OCI-LY3 (cell line): Measurements from ENCODE around the gene POU5F1.

Source experiments
- H2AFZ ChIP-seq: fragments of 200-600, 300-600 bp; shearing (Covaris generic); 2 replicates; pipeline ENCODE4 v1.6.0; 2014; ENCODE audit warnings: antibody characterized with exemption, low read depth, low read length
- H3K27ac ChIP-seq: fragments of 200-600, 300-600 bp; sonication (generic); 2 replicates; pipeline ENCODE4 v1.5.1; 2014; ENCODE audit warnings: mild to moderate bottlenecking, low read length, moderate library complexity, mixed read lengths
- H3K27me3 ChIP-seq: fragments of 200-600, 300-600 bp; sonication (generic); 2 replicates; pipeline ENCODE4 v1.6.1; 2014; ENCODE audit warnings: low read depth, low read length, mixed read lengths
- H3K36me3 ChIP-seq: fragments of 200-600, 300-600 bp; sonication (generic); replicated peaks from 2 replicates; pipeline ENCODE3; 2014; ENCODE audit warnings: low read depth, low read length, mixed read lengths
- H3K4me1 ChIP-seq: fragments of 300-600, 200-600 bp; sonication (generic); 2 replicates; pipeline ENCODE4 v1.6.1; 2014; ENCODE audit warnings: low read length, mixed read lengths
- H3K4me2 ChIP-seq: fragments of 200-600, 300-600 bp; sonication (generic); 2 replicates; pipeline ENCODE4 v1.6.1; 2014; ENCODE audit warnings: low read length, mixed read lengths
- H3K4me3 ChIP-seq: fragments of 300-600, 200-600 bp; sonication (generic); 2 replicates; pipeline ENCODE4 v1.5.1; 2014; ENCODE audit warnings: antibody characterized with exemption, mild to moderate bottlenecking, low read length, moderate library complexity
- H3K79me2 ChIP-seq: fragments of 300-600, 200-600 bp; shearing (Covaris generic); 2 replicates; pipeline ENCODE4 v1.6.1; 2014; ENCODE audit warnings: mild to moderate bottlenecking, low read length, mixed read lengths
- H3K9ac ChIP-seq: fragments of 300-600, 200-600 bp; shearing (Covaris generic); 2 replicates; pipeline ENCODE4 v1.6.0; 2014; ENCODE audit warnings: mild to moderate bottlenecking, low read length, moderate library complexity
- H3K9me3 ChIP-seq: fragments of 200-600, 300-600 bp; shearing (Covaris generic); 2 replicates; pipeline ENCODE4 v1.6.1; 2014; ENCODE audit warnings: low read length, mixed read lengths; ENCODE audit not compliant: insufficient read depth
- H4K20me1 ChIP-seq: fragments of 200-600, 300-600 bp; sonication (generic); 2 replicates; pipeline ENCODE4 v1.6.1; 2016; ENCODE audit warnings: low read length, mixed read lengths; ENCODE audit not compliant: insufficient read depth
- CTCF ChIP-seq: fragments of 200-600, 300-600 bp; sonication (generic); IDR thresholded peaks from 2 replicates; pipeline ENCODE4 v1.5.1; 2014; ENCODE audit warnings: antibody characterized with exemption, low read length, low read depth
- EZH2phosphoT487 ChIP-seq: fragments of 200-600 bp; shearing (Covaris generic); IDR thresholded peaks from 2 replicates; pipeline ENCODE4 v1.6.1; 2018; ENCODE audit warnings: antibody characterized with exemption, mixed run types, low read depth

The POU5F1 gene

GRCh38 chr6:31126396-31127175 is 43.9 kb downstream of the POU5F1 start:
- H3K4me1 ChIP-seq, result peaks cover 10% of the 10 kb centered on the region

GRCh38 chr6:31125586-31126363 is 44.7 kb downstream of the POU5F1 start:
- no peak overlapping the region for H3K4me3 ChIP-seq
- H4K20me1 ChIP-seq, result no peaks in the 10 kb centered on the region
- TF ChIP-seq CTCF, result no peak
- H3K4me2 ChIP-seq, result no peak overlapping the region
- no peaks in the 10 kb centered on the region for H3K9me3 ChIP-seq
- H3K36me3 ChIP-seq, result no peaks in the 10 kb centered on the region
- H3K4me1 ChIP-seq, result peaks cover 10% of the 10 kb centered on the region
- no peaks in the 10 kb centered on the region for H3K27me3 ChIP-seq
- H3K79me2 ChIP-seq, result no peaks in the 10 kb centered on the region
- H3K9ac ChIP-seq, result no peak overlapping the region
- H3K27ac ChIP-seq, result no peak overlapping the region
- H2AFZ ChIP-seq, result no peak overlapping the region

More at GRCh38 chr6:31126396-31127175, 43.9 kb downstream of the POU5F1 start:
- H3K36me3 ChIP-seq, result no peaks in the 10 kb centered on the region
- H3K4me2 ChIP-seq, result no peak overlapping the region
- H3K27ac ChIP-seq, result no peak overlapping the region
- H2AFZ ChIP-seq, result no peak overlapping the region
- TF ChIP-seq CTCF (no peak), EZH2phosphoT487 (no peak)
- H4K20me1 ChIP-seq, result no peaks in the 10 kb centered on the region
- H3K4me3 ChIP-seq, result no peak overlapping the region
- H3K9ac ChIP-seq, result no peak overlapping the region
- H3K79me2 ChIP-seq, result no peaks in the 10 kb centered on the region
- H3K27me3 ChIP-seq, result no peaks in the 10 kb centered on the region
- no peaks in the 10 kb centered on the region for H3K9me3 ChIP-seq

- Histone ChIP-seq H3K36me3 (no peaks in the 10 kb centered on the region), H2AFZ (no peak overlapping the region), H3K4me1 (peaks cover 10% of the 10 kb centered on the region), H3K27ac (no peak overlapping the region), H3K4me3 (no peak overlapping the region), H3K9me3 (no peaks in the 10 kb centered on the region), H3K79me2 (no peaks in the 10 kb centered on the region), H3K27me3 (no peaks in the 10 kb centered on the region), H3K4me2 (no peak overlapping the region), H4K20me1 (no peaks in the 10 kb centered on the region), H3K9ac (no peak overlapping the region)
- no peak for TF ChIP-seq EZH2phosphoT487
- TF ChIP-seq CTCF, result no peak
Measured at GRCh38 chr6:31125162-31125561, 45.3 kb downstream of the POU5F1 start.
